Hematopoietic multipotent progenitor cell treated with erythropoietin and hydrocortisone succinate and interleukin-3 and kit ligand, for 8 days (in vitro differentiated cells): ENCODE results near the gene SMIM24.
"Not testable (repeated sequence)": the region's sequence is repeated elsewhere in the genome, so short reads cannot be mapped to it uniquely, and the experiment has no call there.

Source experiments
- DNase-seq: peaks from one replicate; pipeline ENCODE4 v3.0.0-alpha.2; 2015

The SMIM24 gene

GRCh38 chr19:3513229-3514140, 33.2 kb upstream of the SMIM24 start:
- no peak for DNase-seq

- DNase-seq = no peak
These were observed 32.4 kb upstream of the SMIM24 start for GRCh38 chr19:3512562-3513228.

GRCh38 chr19:3511506-3512251, 31.4 kb upstream of the SMIM24 start:
- DNase-seq = no peak

- DNase-seq = no peak
These were observed 30.4 kb upstream of the SMIM24 start for GRCh38 chr19:3510727-3511126.

- DNase-seq = no peak
These were observed 29.3 kb upstream of the SMIM24 start for GRCh38 chr19:3509566-3509989.

- DNase-seq = no peak
These were observed 28.6 kb upstream of the SMIM24 start for GRCh38 chr19:3508771-3509535.

GRCh38 chr19:3508121-3508661, 27.9 kb upstream of the SMIM24 start:
- not testable (repeated sequence) for DNase-seq

- no peak for DNase-seq
These were observed 27.2 kb upstream of the SMIM24 start for GRCh38 chr19:3507371-3508120.

GRCh38 chr19:3506384-3507340, 26.3 kb upstream of the SMIM24 start:
- no peak for DNase-seq

GRCh38 chr19:3505598-3506383, 25.5 kb upstream of the SMIM24 start, which contains the start of gene FZR1:
FZR1 (plus strand) TSS chr19:3506311; CDS start chr19:3522990, 16,679 bp downstream.
- DNase-seq = peak; percentile 99

- DNase-seq = no peak
These were observed 24.4 kb upstream of the SMIM24 start for GRCh38 chr19:3504735-3505134.

- peak; percentile 82 for DNase-seq
These were observed 22.8 kb upstream of the SMIM24 start for GRCh38 chr19:3503036-3503572.

- no peak for DNase-seq
These were observed 21.5 kb upstream of the SMIM24 start for GRCh38 chr19:3501780-3502179.

GRCh38 chr19:3500429-3501101, 20.2 kb upstream of the SMIM24 start, which contains the start of gene DOHH:
DOHH (minus strand) TSS chr19:3500674; CDS start chr19:3496814, 3,860 bp downstream.
- peak; percentile 99 for DNase-seq

- DNase-seq = no peak
These were observed 19.6 kb upstream of the SMIM24 start for GRCh38 chr19:3499738-3500428.

GRCh38 chr19:3497757-3498520, 17.6 kb upstream of the SMIM24 start:
- DNase-seq = no peak
